Activated naive CD4-positive, alpha-beta T cell treated with anti-CD3 and anti-CD28 coated beads for 36 hours (primary cell): ENCODE data around the gene ZFAND6. TPM values are rescaled to one million over a fixed set of nuclear protein-coding genes. Genes with fewer than 3 reads are reported as not detected.

Experiments
- CTCF ChIA-PET: fragments of 350-600 bp; sonication (Branson Sonifier 250); formaldehyde crosslinking; loops from one replicate; lab custom pipeline; 2021; ENCODE audit warnings: antibody characterized with exemption; lab: Charles Lee
- DNase-seq: peaks from one replicate; pipeline ENCODE4 v3.0.0-alpha.2; 2020
- H3K27ac Mint-ChIP-seq: one replicate; pipeline ENCODE4 v1.8.0; 2021; ENCODE audit warnings: mild to moderate bottlenecking, mixed read lengths
- H3K27me3 Mint-ChIP-seq: one replicate; pipeline ENCODE4 v1.8.0; 2021; ENCODE audit warnings: low read depth, mixed read lengths
- H3K36me3 Mint-ChIP-seq: one replicate; pipeline ENCODE4 v1.8.0; 2021; ENCODE audit warnings: low read depth, mixed read lengths
- H3K4me1 Mint-ChIP-seq: one replicate; pipeline ENCODE4 v1.8.0; 2021; ENCODE audit warnings: low read depth, mixed read lengths
- H3K4me3 Mint-ChIP-seq: one replicate; pipeline ENCODE4 v1.8.0; 2021; ENCODE audit warnings: mild to moderate bottlenecking, moderate library complexity, mixed read lengths
- H3K9me3 Mint-ChIP-seq: one replicate; pipeline ENCODE4 v1.8.0; 2021; ENCODE audit warnings: mixed read lengths
- intact Hi-C: fragments of 100-400 bp; cut with micrococcal nuclease; formaldehyde crosslinking; loops from one replicate; pipeline ENCODE4 v1.15.1; 2023
- total RNA-seq, 2 experiments: library from RNA; stranded (reverse); gene quantifications; one replicate each; pipeline ENCODE4 v1.2.3, GENCODE V29; 2021

The ZFAND6 gene
- total RNA-seq, 2 experiments from 2014 or later, result 28.9 to 29.6 TPM

DNA sequence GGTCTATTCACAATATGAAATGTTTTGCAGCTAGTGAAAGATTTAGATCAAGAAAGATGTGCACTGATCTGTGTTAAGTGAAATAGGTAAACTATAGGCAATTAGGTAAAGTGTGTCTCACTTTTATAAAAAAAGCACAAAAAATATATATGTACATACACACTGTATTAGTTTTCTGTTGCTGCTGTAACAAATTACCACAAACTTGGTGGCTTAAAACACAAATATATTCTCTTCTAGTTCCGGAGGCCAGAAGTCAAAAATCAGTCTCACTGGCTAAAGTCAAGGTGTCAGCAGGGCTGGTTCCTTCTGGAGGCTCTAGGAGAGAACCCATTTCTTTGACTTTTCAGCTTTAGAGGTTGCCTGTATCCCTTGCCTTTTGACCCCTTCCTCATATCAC, 104.4 kb downstream of the ZFAND6 start:
- Mint-ChIP-seq H3K4me3 (no peak overlapping the region), H3K36me3 (peaks cover 43% of the 10 kb centered on the region), H3K27ac (no peak overlapping the region), H3K27me3 (no peaks in the 10 kb centered on the region), H3K9me3 (no peaks in the 10 kb centered on the region), H3K4me1 (peaks cover 18% of the 10 kb centered on the region)
- intact Hi-C loops, result no loop called here
- CTCF ChIA-PET, result no interaction called here
- no peak for DNase-seq

DNA sequence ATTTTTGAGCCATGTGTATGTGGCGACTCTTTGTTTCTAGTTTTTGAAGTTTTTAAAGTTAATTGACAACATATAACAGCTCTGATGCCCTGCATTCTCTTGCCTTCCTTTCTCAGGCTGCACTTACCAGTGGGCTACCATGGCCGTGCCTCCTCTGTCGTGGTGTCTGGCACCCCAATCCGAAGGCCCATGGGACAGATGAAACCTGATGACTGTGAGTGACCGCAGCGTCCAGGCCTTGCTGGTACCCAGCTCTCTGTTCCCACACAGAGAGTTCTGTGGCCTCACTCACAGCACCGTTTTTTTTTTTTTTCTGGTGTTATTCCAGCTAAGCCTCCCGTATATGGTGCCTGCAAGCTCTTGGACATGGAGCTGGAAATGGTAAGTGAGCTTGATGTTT, 108.5 kb downstream of the ZFAND6 start:
- Mint-ChIP-seq H3K27me3 (no peaks in the 10 kb centered on the region), H3K36me3 (peaks cover 23% of the 10 kb centered on the region), H3K4me3 (no peak overlapping the region), H3K9me3 (no peaks in the 10 kb centered on the region), H3K27ac (no peak overlapping the region), H3K4me1 (no peaks in the 10 kb centered on the region)
- CTCF ChIA-PET, result no interaction called here
- intact Hi-C loops, result no loop called here
- no peak for DNase-seq

- CTCF ChIA-PET, result no interaction called here
- Mint-ChIP-seq H3K27ac (no peak overlapping the region), H3K4me3 (no peak overlapping the region), H3K4me1 (no peaks in the 10 kb centered on the region), H3K36me3 (peaks cover 20% of the 10 kb centered on the region), H3K9me3 (no peaks in the 10 kb centered on the region), H3K27me3 (no peaks in the 10 kb centered on the region)
- DNase-seq, result no peak
- intact Hi-C loops, result no loop called here
Observed at GRCh38 chr15:80168421-80168820, 108.9 kb downstream of the ZFAND6 start.

GRCh38 chr15:80169768-80170357, 110.4 kb downstream of the ZFAND6 start:
- H3K27ac Mint-ChIP-seq, result no peak overlapping the region
- no peaks in the 10 kb centered on the region for H3K27me3 Mint-ChIP-seq
- CTCF ChIA-PET, result no interaction called here
- no peaks in the 10 kb centered on the region for H3K9me3 Mint-ChIP-seq
- intact Hi-C loops, result loop anchor here (5.0 kb wide), 1 partner anchor 273 kb away; the partner anchor contains the start of gene MTHFS
- H3K36me3 Mint-ChIP-seq, result peaks cover 11% of the 10 kb centered on the region
- no peak for DNase-seq
- no peaks in the 10 kb centered on the region for H3K4me1 Mint-ChIP-seq
- H3K4me3 Mint-ChIP-seq, result no peak overlapping the region

- Mint-ChIP-seq H3K27ac (no peak overlapping the region), H3K9me3 (no peaks in the 10 kb centered on the region), H3K4me1 (no peaks in the 10 kb centered on the region), H3K4me3 (no peak overlapping the region), H3K27me3 (no peaks in the 10 kb centered on the region), H3K36me3 (peaks cover 11% of the 10 kb centered on the region)
- CTCF ChIA-PET, result no interaction called here
- intact Hi-C loops, result loop anchor here (5.0 kb wide), 1 partner anchor 273 kb away; the partner anchor contains the start of gene MTHFS
- no peak for DNase-seq
Observed at GRCh38 chr15:80170596-80170995, 111.1 kb downstream of the ZFAND6 start.

DNA sequence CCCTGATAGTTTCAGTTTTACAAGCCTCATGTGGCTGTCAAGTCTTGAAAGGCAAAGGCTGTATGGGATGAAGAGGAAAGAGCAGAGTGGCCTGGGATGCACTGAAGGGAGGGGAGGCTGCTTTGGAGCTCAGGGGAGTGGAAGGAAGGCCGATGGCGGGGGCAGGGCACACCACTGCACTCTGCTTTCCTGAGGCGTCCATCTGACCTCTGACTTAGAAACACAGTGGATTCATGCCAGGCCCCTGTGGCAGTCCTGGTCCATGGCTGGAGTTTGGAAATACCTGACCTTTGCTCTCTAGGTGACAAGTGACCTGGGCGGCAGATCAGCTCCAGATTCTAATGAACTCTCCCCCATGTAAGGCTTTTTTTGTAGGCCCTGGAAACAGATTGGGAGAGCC, 112.3 kb downstream of the ZFAND6 start:
- H3K4me3 Mint-ChIP-seq, result no peak overlapping the region
- H3K36me3 Mint-ChIP-seq, result peaks cover 11% of the 10 kb centered on the region
- H3K9me3 Mint-ChIP-seq, result no peaks in the 10 kb centered on the region
- H3K4me1 Mint-ChIP-seq, result no peaks in the 10 kb centered on the region
- intact Hi-C loops, result loop anchor here (2.0 to 5.0 kb wide), 3 partner anchors 19 to 791 kb away; partner anchors contain the start of genes FAH and MTHFS
- no peak for DNase-seq
- H3K27ac Mint-ChIP-seq, result no peak overlapping the region
- CTCF ChIA-PET, result interaction anchor here (0.6 to 2.6 kb wide), 6 partner anchors 11 to 832 kb away, joined by 3 to 20 read pairs (median 5); no protein-coding TSS in a partner anchor
- no peaks in the 10 kb centered on the region for H3K27me3 Mint-ChIP-seq

GRCh38 chr15:80172401-80172800, 112.9 kb downstream of the ZFAND6 start:
- Mint-ChIP-seq H3K36me3 (peaks cover 11% of the 10 kb centered on the region), H3K27ac (no peak overlapping the region)
- DNase-seq, result no peak

DNA sequence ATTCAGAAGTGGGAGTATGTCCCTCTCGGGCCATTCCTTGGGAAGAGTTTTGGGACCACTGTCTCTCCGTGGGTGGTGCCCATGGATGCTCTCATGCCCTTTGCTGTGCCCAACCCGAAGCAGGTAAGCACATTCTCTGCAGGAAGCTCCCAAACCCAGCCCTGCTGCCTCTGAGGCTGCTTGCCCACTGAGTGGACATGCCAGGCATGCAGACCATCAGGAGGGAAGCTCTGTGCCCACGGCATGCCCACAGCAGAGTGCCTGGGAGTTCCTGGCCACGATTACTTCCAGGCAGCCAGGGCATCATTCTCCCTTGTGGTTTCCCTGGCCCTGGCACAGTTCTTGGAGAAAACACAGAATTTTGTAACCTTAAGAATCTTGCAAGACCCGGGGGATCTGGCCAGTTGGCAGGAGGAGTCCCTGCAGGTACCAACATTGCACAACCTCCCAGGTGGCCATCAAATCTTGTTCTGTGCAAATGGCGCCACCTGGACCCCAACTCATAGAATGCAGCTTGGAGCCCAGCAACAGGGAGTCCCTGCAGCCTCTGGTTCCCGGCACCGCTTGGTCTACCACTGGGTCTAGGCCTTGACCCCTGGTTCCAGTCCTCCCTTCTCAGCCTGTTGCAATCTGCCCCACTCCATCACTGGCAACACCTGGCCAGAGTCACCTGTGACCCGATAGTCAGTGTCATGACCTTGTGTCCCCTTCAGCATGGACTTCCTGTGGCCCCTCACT, 113.7 kb downstream of the ZFAND6 start:
- Mint-ChIP-seq H3K36me3 (peaks cover 11% of the 10 kb centered on the region), H3K4me3 (no peak overlapping the region), H3K27ac (no peak overlapping the region), H3K4me1 (no peaks in the 10 kb centered on the region), H3K27me3 (no peaks in the 10 kb centered on the region), H3K9me3 (no peaks in the 10 kb centered on the region)
- intact Hi-C loops, result loop anchor here (1.0 to 5.0 kb wide), 4 partner anchors 20 to 792 kb away; partner anchors contain the start of genes FAH and MTHFS
- CTCF ChIA-PET, result interaction anchor here (0.7 to 2.6 kb wide), 6 partner anchors 12 to 322 kb away, joined by 3 to 20 read pairs (median 4); no protein-coding TSS in a partner anchor
- DNase-seq, result peak; percentile 89

More at GRCh38 chr15:80172401-80172800, 112.9 kb downstream of the ZFAND6 start:
- H3K27me3 Mint-ChIP-seq, result no peaks in the 10 kb centered on the region
- no peaks in the 10 kb centered on the region for H3K4me1 Mint-ChIP-seq
- H3K4me3 Mint-ChIP-seq, result no peak overlapping the region
- H3K9me3 Mint-ChIP-seq, result no peaks in the 10 kb centered on the region
- intact Hi-C loops, result loop anchor here (2.0 to 5.0 kb wide), 3 partner anchors 20 to 792 kb away; partner anchors contain the start of genes FAH and MTHFS
- CTCF ChIA-PET, result interaction anchor here (0.8 to 2.6 kb wide), 7 partner anchors 11 to 832 kb away, joined by 3 to 20 read pairs (median 5); no protein-coding TSS in a partner anchor

GRCh38 chr15:80174017-80174746, 114.7 kb downstream of the ZFAND6 start:
- no peaks in the 10 kb centered on the region for H3K9me3 Mint-ChIP-seq
- H3K36me3 Mint-ChIP-seq, result peaks cover 13% of the 10 kb centered on the region
- no peaks in the 10 kb centered on the region for H3K27me3 Mint-ChIP-seq
- DNase-seq, result no peak
- intact Hi-C loops, result loop anchor here (5.0 kb wide), 1 partner anchor 277 kb away; the partner anchor contains the start of gene MTHFS
- H3K27ac Mint-ChIP-seq, result no peak overlapping the region
- CTCF ChIA-PET, result interaction anchor here (0.5 to 2.6 kb wide), 5 partner anchors 75 to 323 kb away, joined by 3 to 20 read pairs (median 4); no protein-coding TSS in a partner anchor
- no peak overlapping the region for H3K4me3 Mint-ChIP-seq
- no peaks in the 10 kb centered on the region for H3K4me1 Mint-ChIP-seq

DNA sequence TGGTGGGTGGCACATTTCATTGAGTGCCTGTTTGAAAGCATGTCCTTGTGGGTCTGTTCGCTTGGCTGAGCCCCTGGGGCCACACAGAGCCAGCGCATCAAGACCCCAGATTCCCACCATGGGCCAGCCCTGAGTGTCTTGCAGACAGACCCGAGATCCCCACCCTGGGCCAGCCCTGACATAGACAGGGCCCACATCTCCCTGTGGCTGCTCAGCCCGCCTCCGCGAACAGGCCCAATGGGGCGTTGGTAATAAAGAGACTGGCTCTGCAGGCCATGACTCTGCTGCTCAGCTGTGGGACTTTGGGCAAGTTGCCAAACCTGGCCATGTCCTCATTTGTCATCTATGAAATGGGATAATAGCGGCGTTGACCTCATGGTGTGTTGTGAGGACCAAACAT, 116.0 kb downstream of the ZFAND6 start:
- CTCF ChIA-PET, result interaction anchor here (0.6 kb wide), 1 partner anchor 137 kb away, joined by 7 read pairs; no protein-coding TSS in a partner anchor

DNA sequence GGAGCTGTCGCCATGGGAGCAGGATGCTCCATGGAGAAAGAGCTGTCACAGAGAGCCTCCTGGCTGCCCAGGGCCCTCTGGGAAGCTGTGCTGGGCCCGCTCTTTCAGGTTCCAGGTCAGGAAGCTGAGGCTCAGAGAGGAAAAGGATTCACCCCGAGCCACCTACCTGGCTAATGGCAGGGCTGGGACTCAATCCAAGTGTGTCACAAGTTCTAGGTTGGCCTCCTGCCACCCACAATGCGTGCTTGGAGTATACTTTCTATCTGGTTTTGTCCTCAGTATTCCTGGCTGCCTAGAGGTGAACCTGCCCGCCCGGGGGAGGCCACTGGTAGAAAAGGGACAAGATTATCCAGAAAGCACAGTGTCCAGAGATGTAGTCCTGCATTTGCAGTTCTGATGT, 117.0 kb downstream of the ZFAND6 start:
- CTCF ChIA-PET, result interaction anchor here (1.3 kb wide), 1 partner anchor 795 kb away, joined by 3 read pairs; no protein-coding TSS in a partner anchor
- H3K9me3 Mint-ChIP-seq, result no peaks in the 10 kb centered on the region
- H3K27me3 Mint-ChIP-seq, result no peaks in the 10 kb centered on the region
- intact Hi-C loops, result no loop called here
- no peaks in the 10 kb centered on the region for H3K4me1 Mint-ChIP-seq
- peaks cover 13% of the 10 kb centered on the region for H3K36me3 Mint-ChIP-seq
- H3K4me3 Mint-ChIP-seq, result no peak overlapping the region
- H3K27ac Mint-ChIP-seq, result no peak overlapping the region
- DNase-seq, result no peak

More for the DNA sequence above, 116.0 kb downstream of the ZFAND6 start:
- no peaks in the 10 kb centered on the region for H3K4me1 Mint-ChIP-seq
- H3K27ac Mint-ChIP-seq, result no peak overlapping the region
- intact Hi-C loops, result no loop called here
- no peaks in the 10 kb centered on the region for H3K27me3 Mint-ChIP-seq
- H3K36me3 Mint-ChIP-seq, result peaks cover 15% of the 10 kb centered on the region
- no peak for DNase-seq
- H3K9me3 Mint-ChIP-seq, result no peaks in the 10 kb centered on the region
- H3K4me3 Mint-ChIP-seq, result no peak overlapping the region

DNA sequence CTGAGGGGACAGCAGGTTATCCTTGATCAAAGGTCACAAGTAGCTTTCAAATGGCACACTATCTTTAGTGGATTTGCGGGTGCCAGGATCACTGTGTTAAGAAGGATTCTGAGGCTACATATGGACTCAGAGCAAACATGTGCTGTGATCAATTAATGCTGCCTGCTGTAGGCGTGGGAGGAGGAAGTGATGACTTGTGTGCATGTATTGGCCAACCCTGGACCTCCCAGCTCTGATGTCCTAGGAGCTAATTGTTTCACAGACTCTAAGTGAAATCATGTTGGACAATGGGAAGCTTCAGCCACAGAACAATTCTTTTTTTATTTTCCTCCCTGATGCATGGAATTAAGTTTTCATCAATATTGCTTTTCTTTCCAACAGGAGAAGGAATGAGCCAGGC, 117.7 kb downstream of the ZFAND6 start:
- CTCF ChIA-PET, result interaction anchor here (1.3 kb wide), 1 partner anchor 796 kb away, joined by 3 read pairs; no protein-coding TSS in a partner anchor
- peaks cover 14% of the 10 kb centered on the region for H3K36me3 Mint-ChIP-seq
- intact Hi-C loops, result no loop called here
- H3K4me1 Mint-ChIP-seq, result no peaks in the 10 kb centered on the region
- DNase-seq, result no peak
- no peak overlapping the region for H3K27ac Mint-ChIP-seq
- no peaks in the 10 kb centered on the region for H3K9me3 Mint-ChIP-seq
- no peaks in the 10 kb centered on the region for H3K27me3 Mint-ChIP-seq
- no peak overlapping the region for H3K4me3 Mint-ChIP-seq
